Loucy (cell line): ENCODE measurements around the gene GUCY1A1.

Experiments used
- CTCF ChIP-seq: fragments of 200-600 bp; sonication (generic); conservative IDR thresholded peaks from 2 replicates; pipeline ENCODE4 v1.5.1; 2014; ENCODE audit warnings: mild to moderate bottlenecking, antibody characterized with exemption, low read length
- EZH2phosphoT487 ChIP-seq: fragments of 200-600 bp; IDR thresholded peaks from 2 replicates; pipeline ENCODE4 v1.6.1; 2018; ENCODE audit warnings: antibody characterized with exemption, mild to moderate bottlenecking, moderate library complexity, borderline replicate concordance

- TF ChIP-seq CTCF (no peak), EZH2phosphoT487 (no peak)
Measured at GRCh38 chr4:155693015-155693663, 26.5 kb downstream of the GUCY1A1 start.
